22Rv1 (cell line): ENCODE measurements around the gene MSRB3.

Experiments used
- CTCF ChIP-seq: fragments of 450-650 bp; IDR thresholded peaks from 2 replicates; pipeline ENCODE4 v1.5.1; 2017; ENCODE audit warnings: mild to moderate bottlenecking
- ZFX ChIP-seq: fragments of 450-650 bp; IDR thresholded peaks from 2 replicates; pipeline ENCODE4 v1.6.1; 2017; ENCODE audit warnings: antibody characterized with exemption, borderline replicate concordance

GRCh38 chr12:65472079-65472478, 193.6 kb downstream of the MSRB3 start:
- TF ChIP-seq CTCF (no peak), ZFX (no peak)
